ENCODE results near the gene HIVEP3. TPM values are rescaled to one million over a fixed set of nuclear protein-coding genes. Genes with fewer than 3 reads are reported as not detected.
A peak's percentile ranks its signal among the peaks of the same experiment; 100 is the strongest.

The HIVEP3 gene
- total and polyA plus RNA-seq, 5 experiments from 2014 or later = 5.5 to 9.8 (median 6.3) TPM

- DNase-seq (no peak), ATAC-seq (no peak)
- Mint-ChIP-seq H3K27me3 (no peaks in the 10 kb centered on the region), H3K9me3 (no peaks in the 10 kb centered on the region), H3K4me3 (no peak overlapping the region), H3K36me3 (no peaks in the 10 kb centered on the region), H3K27ac (no peak overlapping the region), H3K4me1 (peaks cover 5 to 37% (median 7%) of the 10 kb centered on the region in 4 donors)
- POLR2A ChIA-PET = no interaction called here
Measured at GRCh38 chr1:41719590-41719989, 199.1 kb downstream of the HIVEP3 start.

GRCh38 chr1:41719128-41719527 is 199.6 kb downstream of the HIVEP3 start:
- POLR2A ChIA-PET = no interaction called here
- Mint-ChIP-seq H3K4me3 (no peak overlapping the region), H3K27ac (no peak overlapping the region), H3K27me3 (no peaks in the 10 kb centered on the region), H3K9me3 (no peaks in the 10 kb centered on the region), H3K36me3 (no peaks in the 10 kb centered on the region), H3K4me1 (peaks cover 6 to 37% (median 7%) of the 10 kb centered on the region in 4 donors)
- no peak for DNase-seq
- no peak for ATAC-seq

GRCh38 chr1:41718497-41718896 is 200.2 kb downstream of the HIVEP3 start:
- no peak overlapping the region for H3K27ac Mint-ChIP-seq
- no peaks in the 10 kb centered on the region for H3K27me3 Mint-ChIP-seq
- POLR2A ChIA-PET = no interaction called here
- H3K4me1 Mint-ChIP-seq = peaks cover 6 to 34% (median 8%) of the 10 kb centered on the region in 4 donors
- no peak for ATAC-seq
- no peaks in the 10 kb centered on the region for H3K9me3 Mint-ChIP-seq
- no peak overlapping the region for H3K4me3 Mint-ChIP-seq
- DNase-seq = no peak
- no peaks in the 10 kb centered on the region for H3K36me3 Mint-ChIP-seq

- peak overlapping the region in 1 of 10 donors; percentile 22 for H3K27ac Mint-ChIP-seq
- DNase-seq (no peak), ATAC-seq (no peak)
- H3K27me3 Mint-ChIP-seq = no peaks in the 10 kb centered on the region
- H3K4me3 Mint-ChIP-seq = no peak overlapping the region
- H3K36me3 Mint-ChIP-seq = no peaks in the 10 kb centered on the region
- POLR2A ChIA-PET = no interaction called here
- H3K9me3 Mint-ChIP-seq = no peaks in the 10 kb centered on the region
- peaks cover 4 to 24% (median 6%) of the 10 kb centered on the region in 4 donors for H3K4me1 Mint-ChIP-seq
Measured at GRCh38 chr1:41716188-41717130, 202.3 kb downstream of the HIVEP3 start.

- ATAC-seq (no peak), DNase-seq (no peak)
- Mint-ChIP-seq H3K36me3 (no peaks in the 10 kb centered on the region), H3K27ac (peak overlapping the region in 3 of 10 donors; percentile 5 to 52 (median 22)), H3K27me3 (no peaks in the 10 kb centered on the region), H3K4me1 (peaks cover 4 to 16% (median 6%) of the 10 kb centered on the region in 4 donors), H3K4me3 (no peak overlapping the region), H3K9me3 (no peaks in the 10 kb centered on the region)
- POLR2A ChIA-PET = interaction anchor here (0.5 kb wide), 1 partner anchor 72 kb away, joined by 3 read pairs; no protein-coding TSS in a partner anchor
Measured at GRCh38 chr1:41715441-41716095, 203.2 kb downstream of the HIVEP3 start.

- Mint-ChIP-seq H3K36me3 (no peaks in the 10 kb centered on the region), H3K27me3 (no peaks in the 10 kb centered on the region), H3K4me1 (peaks cover 4 to 12% (median 6%) of the 10 kb centered on the region in 4 donors), H3K9me3 (no peaks in the 10 kb centered on the region), H3K4me3 (no peak overlapping the region), H3K27ac (peak overlapping the region in 1 of 10 donors; percentile 40)
- POLR2A ChIA-PET = interaction anchor here (0.5 kb wide), 1 partner anchor 73 kb away, joined by 3 read pairs; no protein-coding TSS in a partner anchor
- DNase-seq = no peak
- ATAC-seq = no peak
Measured at GRCh38 chr1:41714638-41715389, 203.9 kb downstream of the HIVEP3 start.

GRCh38 chr1:41713557-41714327 is 205.0 kb downstream of the HIVEP3 start:
- POLR2A ChIA-PET = no interaction called here
- Mint-ChIP-seq H3K4me3 (no peak overlapping the region), H3K4me1 (peaks cover 4 to 7% (median 6%) of the 10 kb centered on the region in 4 donors), H3K36me3 (no peaks in the 10 kb centered on the region), H3K9me3 (no peaks in the 10 kb centered on the region), H3K27me3 (no peaks in the 10 kb centered on the region), H3K27ac (peak overlapping the region in 1 of 10 donors; percentile 29)
- DNase-seq = no peak
- ATAC-seq = no peak

- Mint-ChIP-seq H3K4me1 (peaks cover 4 to 12% (median 6%) of the 10 kb centered on the region in 4 donors), H3K36me3 (peaks cover 0 to 3% (median 0%) of the 10 kb centered on the region in 3 donors), H3K27me3 (no peaks in the 10 kb centered on the region), H3K4me3 (no peak overlapping the region), H3K9me3 (no peaks in the 10 kb centered on the region), H3K27ac (no peak overlapping the region)
- DNase-seq (no peak), ATAC-seq (no peak)
- POLR2A ChIA-PET = no interaction called here
Measured at GRCh38 chr1:41713141-41713540, 205.6 kb downstream of the HIVEP3 start.

GRCh38 chr1:41712695-41713094 is 206.0 kb downstream of the HIVEP3 start:
- Mint-ChIP-seq H3K4me1 (peaks cover 4 to 12% (median 6%) of the 10 kb centered on the region in 4 donors), H3K4me3 (no peak overlapping the region), H3K9me3 (no peaks in the 10 kb centered on the region), H3K27me3 (no peaks in the 10 kb centered on the region), H3K27ac (no peak overlapping the region), H3K36me3 (peaks cover 0 to 3% (median 0%) of the 10 kb centered on the region in 3 donors)
- no peak for DNase-seq
- no peak for ATAC-seq
- POLR2A ChIA-PET = no interaction called here

- no peak for DNase-seq
- Mint-ChIP-seq H3K4me1 (peaks cover 4 to 10% (median 5%) of the 10 kb centered on the region in 4 donors), H3K27ac (no peak overlapping the region), H3K9me3 (no peaks in the 10 kb centered on the region), H3K36me3 (peaks cover 0 to 3% (median 0%) of the 10 kb centered on the region in 3 donors), H3K27me3 (no peaks in the 10 kb centered on the region), H3K4me3 (no peak overlapping the region)
- ATAC-seq = no peak
- POLR2A ChIA-PET = no interaction called here
Measured at GRCh38 chr1:41712081-41712480, 206.6 kb downstream of the HIVEP3 start.

- Mint-ChIP-seq H3K27me3 (no peaks in the 10 kb centered on the region), H3K27ac (no peak overlapping the region), H3K4me3 (no peak overlapping the region), H3K9me3 (no peaks in the 10 kb centered on the region), H3K4me1 (peaks cover 4 to 10% (median 6%) of the 10 kb centered on the region in 4 donors), H3K36me3 (peaks cover 0 to 3% (median 0%) of the 10 kb centered on the region in 3 donors)
- DNase-seq (no peak), ATAC-seq (no peak)
- POLR2A ChIA-PET = no interaction called here
Measured at GRCh38 chr1:41711581-41711980, 207.1 kb downstream of the HIVEP3 start.

- Mint-ChIP-seq H3K4me1 (peaks cover 4 to 10% (median 5%) of the 10 kb centered on the region in 4 donors), H3K4me3 (no peak overlapping the region), H3K27me3 (no peaks in the 10 kb centered on the region), H3K9me3 (no peaks in the 10 kb centered on the region), H3K27ac (peak overlapping the region in 1 of 10 donors; percentile 7), H3K36me3 (peaks cover 0 to 3% (median 0%) of the 10 kb centered on the region in 3 donors)
- no peak for ATAC-seq
- POLR2A ChIA-PET = no interaction called here
- no peak for DNase-seq
Measured at GRCh38 chr1:41710980-41711379, 207.7 kb downstream of the HIVEP3 start.

Measured in naive thymus-derived CD8-positive, alpha-beta T cell (primary cell).